Skeletal muscle satellite cell (primary cell): ENCODE measurements around the gene KLF6.

Source experiments
- H3K27me3 ChIP-seq: 2 replicates; pipeline ENCODE4 v1.7.0; 2013; ENCODE audit warnings: low read length; ENCODE audit not compliant: control insufficient read depth, insufficient read depth
- H3K36me3 ChIP-seq: 2 replicates; pipeline ENCODE4 v1.7.0; 2013; ENCODE audit warnings: mild to moderate bottlenecking, control low read depth, low read length; ENCODE audit not compliant: insufficient read depth
- H3K4me1 ChIP-seq: 2 replicates; pipeline ENCODE4 v1.7.0; 2013; ENCODE audit warnings: low read length; ENCODE audit not compliant: control insufficient read depth, insufficient read depth
- H3K4me2 ChIP-seq: 2 replicates; pipeline ENCODE4 v1.7.0; 2013; ENCODE audit warnings: mild to moderate bottlenecking, low read length
- H3K4me3 ChIP-seq: 2 replicates; pipeline ENCODE4 v1.7.0; 2013; ENCODE audit warnings: low read length
- H3K9ac ChIP-seq: 2 replicates; pipeline ENCODE4 v1.7.0; 2013; ENCODE audit warnings: mild to moderate bottlenecking, low read depth, low read length, moderate library complexity
- H3K9me3 ChIP-seq: replicated peaks from 2 replicates; pipeline ENCODE4 v1.7.0; 2013; ENCODE audit warnings: mild to moderate bottlenecking, control low read depth, low read length

KLF6 gene

GRCh38 chr10:3825862-3826351, 40.9 kb upstream of the KLF6 start:
- peak overlapping the region; percentile 68 for H3K4me2 ChIP-seq
- H3K4me3 ChIP-seq = peak overlapping the region; percentile 44
- H3K4me1 ChIP-seq = peaks cover 49% of the 10 kb centered on the region
- H3K36me3 ChIP-seq = no peaks in the 10 kb centered on the region
- H3K27me3 ChIP-seq = no peaks in the 10 kb centered on the region
- H3K9me3 ChIP-seq = no peaks in the 10 kb centered on the region
- H3K9ac ChIP-seq = peak overlapping the region; percentile 81

GRCh38 chr10:3825244-3825643, 40.2 kb upstream of the KLF6 start:
- peak overlapping the region; percentile 68 for H3K4me2 ChIP-seq
- H3K27me3 ChIP-seq = no peaks in the 10 kb centered on the region
- H3K9me3 ChIP-seq = no peaks in the 10 kb centered on the region
- no peak overlapping the region for H3K4me3 ChIP-seq
- H3K36me3 ChIP-seq = no peaks in the 10 kb centered on the region
- H3K9ac ChIP-seq = peak overlapping the region; percentile 81
- peaks cover 51% of the 10 kb centered on the region for H3K4me1 ChIP-seq

- no peak overlapping the region for H3K9ac ChIP-seq
- H3K4me3 ChIP-seq = no peak overlapping the region
- no peaks in the 10 kb centered on the region for H3K36me3 ChIP-seq
- peaks cover 36% of the 10 kb centered on the region for H3K4me1 ChIP-seq
- H3K4me2 ChIP-seq = no peak overlapping the region
- no peaks in the 10 kb centered on the region for H3K9me3 ChIP-seq
- H3K27me3 ChIP-seq = no peaks in the 10 kb centered on the region
Observed at GRCh38 chr10:3822541-3823330, 37.7 kb upstream of the KLF6 start.

- no peaks in the 10 kb centered on the region for H3K36me3 ChIP-seq
- no peaks in the 10 kb centered on the region for H3K27me3 ChIP-seq
- H3K4me2 ChIP-seq = no peak overlapping the region
- peaks cover 19% of the 10 kb centered on the region for H3K4me1 ChIP-seq
- no peak overlapping the region for H3K9ac ChIP-seq
- H3K4me3 ChIP-seq = no peak overlapping the region
- no peaks in the 10 kb centered on the region for H3K9me3 ChIP-seq
Observed at GRCh38 chr10:3820255-3820654, 35.2 kb upstream of the KLF6 start.

- no peaks in the 10 kb centered on the region for H3K36me3 ChIP-seq
- H3K4me3 ChIP-seq = no peak overlapping the region
- H3K9ac ChIP-seq = no peak overlapping the region
- H3K4me2 ChIP-seq = no peak overlapping the region
- peaks cover 32% of the 10 kb centered on the region for H3K4me1 ChIP-seq
- H3K9me3 ChIP-seq = no peaks in the 10 kb centered on the region
- no peaks in the 10 kb centered on the region for H3K27me3 ChIP-seq
Observed at GRCh38 chr10:3816995-3817394, 32.0 kb upstream of the KLF6 start.

GRCh38 chr10:3814838-3815220, 29.8 kb upstream of the KLF6 start:
- H3K4me3 ChIP-seq = no peak overlapping the region
- H3K9ac ChIP-seq = no peak overlapping the region
- peaks cover 41% of the 10 kb centered on the region for H3K4me1 ChIP-seq
- H3K36me3 ChIP-seq = no peaks in the 10 kb centered on the region
- H3K27me3 ChIP-seq = no peaks in the 10 kb centered on the region
- no peaks in the 10 kb centered on the region for H3K9me3 ChIP-seq
- H3K4me2 ChIP-seq = no peak overlapping the region

GRCh38 chr10:3813986-3814837, 29.2 kb upstream of the KLF6 start:
- Histone ChIP-seq H3K36me3 (no peaks in the 10 kb centered on the region), H3K4me3 (peak overlapping the region; percentile 39), H3K27me3 (no peaks in the 10 kb centered on the region), H3K9me3 (no peaks in the 10 kb centered on the region), H3K4me2 (peak overlapping the region; percentile 40), H3K9ac (peak overlapping the region; percentile 60), H3K4me1 (peaks cover 45% of the 10 kb centered on the region)

GRCh38 chr10:3813267-3813666, 28.3 kb upstream of the KLF6 start:
- H3K4me2 ChIP-seq = no peak overlapping the region
- H3K4me3 ChIP-seq = no peak overlapping the region
- peak overlapping the region; percentile 60 for H3K9ac ChIP-seq
- no peaks in the 10 kb centered on the region for H3K36me3 ChIP-seq
- H3K4me1 ChIP-seq = peaks cover 55% of the 10 kb centered on the region
- H3K27me3 ChIP-seq = no peaks in the 10 kb centered on the region
- no peaks in the 10 kb centered on the region for H3K9me3 ChIP-seq

GRCh38 chr10:3812141-3812540, 27.1 kb upstream of the KLF6 start:
- no peaks in the 10 kb centered on the region for H3K36me3 ChIP-seq
- H3K9me3 ChIP-seq = no peaks in the 10 kb centered on the region
- H3K4me2 ChIP-seq = peak overlapping the region; percentile 60
- peaks cover 66% of the 10 kb centered on the region for H3K4me1 ChIP-seq
- peak overlapping the region; percentile 85 for H3K9ac ChIP-seq
- no peak overlapping the region for H3K4me3 ChIP-seq
- no peaks in the 10 kb centered on the region for H3K27me3 ChIP-seq

GRCh38 chr10:3811291-3811870, 26.4 kb upstream of the KLF6 start:
- peak overlapping the region; percentile 85 for H3K9ac ChIP-seq
- no peaks in the 10 kb centered on the region for H3K9me3 ChIP-seq
- H3K4me2 ChIP-seq = peak overlapping the region; percentile 60
- H3K4me3 ChIP-seq = peak overlapping the region; percentile 10
- peaks cover 74% of the 10 kb centered on the region for H3K4me1 ChIP-seq
- H3K27me3 ChIP-seq = no peaks in the 10 kb centered on the region
- no peaks in the 10 kb centered on the region for H3K36me3 ChIP-seq

- no peaks in the 10 kb centered on the region for H3K27me3 ChIP-seq
- no peak overlapping the region for H3K4me3 ChIP-seq
- H3K4me1 ChIP-seq = peaks cover 92% of the 10 kb centered on the region
- H3K9me3 ChIP-seq = no peaks in the 10 kb centered on the region
- H3K36me3 ChIP-seq = no peaks in the 10 kb centered on the region
- peak overlapping the region; percentile 85 for H3K9ac ChIP-seq
- no peak overlapping the region for H3K4me2 ChIP-seq
Observed at GRCh38 chr10:3808689-3809199, 23.7 kb upstream of the KLF6 start.
